GM23338 (cell line): ENCODE results near the gene CEACAM16. TPM values are rescaled to one million over a fixed set of nuclear protein-coding genes. Genes with fewer than 3 reads are reported as not detected.

Source experiments
- ATAC-seq: fragments of 200-7000 bp; cut with Tn5 transposase; 3 replicates; pipeline ENCODE4 v1.9.1; 2020
- DNase-seq: peaks from one replicate; pipeline ENCODE4 v3.0.0-alpha.2; 2015; ENCODE audit warnings: low spot score
- H2AFZ ChIP-seq: fragments of 200-600 bp; sonication (generic); 2 replicates; pipeline ENCODE4 v1.8.0; 2016; ENCODE audit warnings: antibody characterized with exemption, mild to moderate bottlenecking, moderate library complexity
- H3F3A ChIP-seq: fragments of 200-600 bp; sonication (generic); replicated peaks from 2 replicates; pipeline ENCODE4 v1.8.0; 2017; ENCODE audit warnings: antibody characterized with exemption, mixed run types, low read depth
- H3K27ac ChIP-seq: fragments of 200-600 bp; sonication (generic); 2 replicates; pipeline ENCODE4 v1.6.1; 2016; ENCODE audit warnings: low read depth
- H3K27me3 ChIP-seq: fragments of 200-600 bp; sonication (generic); 2 replicates; pipeline ENCODE4 v1.8.0; 2016; ENCODE audit warnings: mild to moderate bottlenecking, mixed run types, moderate library complexity; ENCODE audit not compliant: insufficient read depth
- H3K36me3 ChIP-seq: fragments of 200-600 bp; sonication (generic); 2 replicates; pipeline ENCODE4 v1.8.0; 2016; ENCODE audit warnings: mild to moderate bottlenecking; ENCODE audit not compliant: insufficient read depth
- H3K4me1 ChIP-seq: fragments of 200-600 bp; sonication (generic); 2 replicates; pipeline ENCODE4 v1.8.0; 2016; ENCODE audit warnings: mild to moderate bottlenecking, moderate library complexity; ENCODE audit not compliant: insufficient read depth
- H3K4me2 ChIP-seq: fragments of 200-600 bp; sonication (generic); 2 replicates; pipeline ENCODE4 v1.7.1; 2017; ENCODE audit warnings: mixed run types
- H3K4me3 ChIP-seq: fragments of 200-600 bp; sonication (generic); 2 replicates; pipeline ENCODE4 v1.6.1; 2016; ENCODE audit warnings: mixed run types
- H3K79me2 ChIP-seq: fragments of 200-600 bp; sonication (generic); replicated peaks from 2 replicates; pipeline ENCODE4 v1.8.0; 2017; ENCODE audit warnings: mild to moderate bottlenecking; ENCODE audit not compliant: insufficient read depth
- H3K9me2 ChIP-seq: fragments of 200-600 bp; sonication (generic); 2 replicates; pipeline ENCODE4 v1.8.0; 2017; ENCODE audit not compliant: insufficient read depth
- H4K20me1 ChIP-seq: fragments of 200-600 bp; sonication (generic); replicated peaks from 2 replicates; pipeline ENCODE4 v1.8.0; 2017; ENCODE audit warnings: mild to moderate bottlenecking; ENCODE audit not compliant: insufficient read depth
- H3K27ac Mint-ChIP-seq: 2 replicates; pipeline ENCODE4 v1.8.0; 2020; ENCODE audit warnings: inconsistent platforms, mild to moderate bottlenecking, moderate library complexity, mixed read lengths
- H3K27me3 Mint-ChIP-seq: 3 replicates; pipeline ENCODE4 v1.8.0; 2022; ENCODE audit warnings: low read depth, mild to moderate bottlenecking, moderate library complexity, mixed read lengths, inconsistent platforms; ENCODE audit not compliant: insufficient read depth, poor library complexity
- H3K36me3 Mint-ChIP-seq: 3 replicates; pipeline ENCODE4 v1.8.0; 2021; ENCODE audit warnings: low read depth, mild to moderate bottlenecking, inconsistent platforms, moderate library complexity, mixed read lengths
- H3K4me1 Mint-ChIP-seq: 3 replicates; pipeline ENCODE4 v1.8.0; 2020; ENCODE audit warnings: mild to moderate bottlenecking, inconsistent platforms, mixed read lengths
- H3K4me3 Mint-ChIP-seq: 3 replicates; pipeline ENCODE4 v1.8.0; 2021; ENCODE audit warnings: moderate library complexity, mild to moderate bottlenecking, inconsistent platforms, mixed read lengths
- H3K9me3 Mint-ChIP-seq: 3 replicates; pipeline ENCODE4 v1.8.0; 2020; ENCODE audit warnings: moderate library complexity, mild to moderate bottlenecking, inconsistent platforms, mixed read lengths
- CREB1 ChIP-seq: fragments of 250-450 bp; sonication (Bioruptor Pico); IDR thresholded peaks from 2 replicates; pipeline ENCODE4 v1.5.0; 2020; ENCODE audit warnings: low read depth, mild to moderate bottlenecking, moderate library complexity
- CTCF ChIP-seq, 2 experiments: fragments of 200-600 bp in 1 of 2; sonication (generic) in 1 of 2; conservative IDR thresholded peaks; 2 replicates each; pipeline versions ENCODE4 v1.5.1 to v1.6.1; 2016 to 2017; ENCODE audit warnings: antibody characterized with exemption in 2 of 2, low read depth in 2 of 2, mild to moderate bottlenecking in 2 of 2, moderate library complexity in 1 of 2
- EZH2 ChIP-seq: fragments of 200-600 bp; sonication (generic); IDR thresholded peaks from one replicate; pipeline ENCODE4 v1.8.0; 2017; ENCODE audit warnings: antibody characterized with exemption, mild to moderate bottlenecking, low read depth; ENCODE audit not compliant: unreplicated experiment
- EZH2phosphoT487 ChIP-seq: fragments of 200-600 bp; sonication (generic); IDR thresholded peaks from one replicate; pipeline ENCODE4 v1.8.1; 2018; ENCODE audit warnings: antibody characterized with exemption; ENCODE audit not compliant: unreplicated experiment
- NANOG ChIP-seq: IDR thresholded peaks from 2 replicates; pipeline ENCODE4 v1.6.1; 2016; ENCODE audit warnings: antibody characterized with exemption, borderline replicate concordance
- POLR2AphosphoS5 ChIP-seq: IDR thresholded peaks from 2 replicates; pipeline ENCODE4 v1.6.1; 2016; ENCODE audit warnings: antibody characterized with exemption, low read depth
- STAT1 ChIP-seq: IDR thresholded peaks from one replicate; pipeline ENCODE4 v1.6.1; 2016; ENCODE audit warnings: antibody characterized with exemption; ENCODE audit not compliant: unreplicated experiment
- ZNF114 ChIP-seq: fragments of 250-450 bp; sonication (Bioruptor Pico); IDR thresholded peaks from 2 replicates; pipeline ENCODE4 v1.5.0; 2020; ENCODE audit warnings: mild to moderate bottlenecking, moderate library complexity
- ZNF331 ChIP-seq: fragments of 250-450 bp; sonication (Bioruptor Pico); IDR thresholded peaks from 2 replicates; pipeline ENCODE4 v1.5.0; 2020; ENCODE audit warnings: low read depth, mild to moderate bottlenecking, moderate library complexity
- polyA plus RNA-seq: library from polyadenylated mRNA; unstranded; fragments of >200 nt; fragmentation: Nextera tagmentation; extraction: Ambion mirVana; gene quantifications from 2 replicates; pipeline ENCODE4 v1.2.1, GENCODE V29; 2016
- total RNA-seq: library from RNA; depleted of rRNA; stranded (reverse); fragments of >200 nt; shearing (Covaris generic); gene quantifications from 2 replicates; pipeline ENCODE4 v1.2.3, GENCODE V29; 2014
- TF ChIP-seq, protein P1 (sequence below): IDR thresholded peaks from one replicate; pipeline ENCODE4 v1.6.1; 2018; ENCODE audit warnings: antibody characterized with exemption; ENCODE audit not compliant: unreplicated experiment
- TF ChIP-seq, protein P2 (sequence below): IDR thresholded peaks from 2 replicates; pipeline ENCODE4 v1.6.1; 2016; ENCODE audit warnings: antibody characterized with exemption
- TF ChIP-seq, protein P3 (sequence below): fragments of 250-450 bp; sonication (Bioruptor Pico); IDR thresholded peaks from 2 replicates; pipeline ENCODE4 v1.5.0; 2020; ENCODE audit warnings: mild to moderate bottlenecking, moderate library complexity

CEACAM16 gene
- total and polyA plus RNA-seq, 2 experiments from 2014 or later = not detected

DNA sequence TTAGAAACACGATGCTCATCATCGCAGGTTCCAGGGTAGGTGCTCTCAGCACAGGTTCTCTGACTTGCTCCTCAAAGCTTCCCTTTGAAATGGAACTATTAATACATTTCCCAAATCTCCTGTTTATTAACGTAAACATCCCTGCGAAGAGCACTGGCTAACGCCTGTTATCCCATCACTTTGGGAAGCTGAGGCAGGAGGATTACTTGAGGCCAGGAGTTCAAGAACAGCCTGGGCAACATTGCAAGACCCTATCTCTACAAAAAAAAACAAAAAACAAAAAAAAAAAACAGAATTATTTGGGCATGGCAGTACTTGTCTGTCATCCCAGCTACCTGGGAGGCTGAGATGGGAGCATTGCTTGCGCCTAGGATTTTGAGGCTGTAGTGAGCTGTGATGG, 18.7 kb downstream of the CEACAM16 start (continued):
- TF ChIP-seq, protein P1, sequence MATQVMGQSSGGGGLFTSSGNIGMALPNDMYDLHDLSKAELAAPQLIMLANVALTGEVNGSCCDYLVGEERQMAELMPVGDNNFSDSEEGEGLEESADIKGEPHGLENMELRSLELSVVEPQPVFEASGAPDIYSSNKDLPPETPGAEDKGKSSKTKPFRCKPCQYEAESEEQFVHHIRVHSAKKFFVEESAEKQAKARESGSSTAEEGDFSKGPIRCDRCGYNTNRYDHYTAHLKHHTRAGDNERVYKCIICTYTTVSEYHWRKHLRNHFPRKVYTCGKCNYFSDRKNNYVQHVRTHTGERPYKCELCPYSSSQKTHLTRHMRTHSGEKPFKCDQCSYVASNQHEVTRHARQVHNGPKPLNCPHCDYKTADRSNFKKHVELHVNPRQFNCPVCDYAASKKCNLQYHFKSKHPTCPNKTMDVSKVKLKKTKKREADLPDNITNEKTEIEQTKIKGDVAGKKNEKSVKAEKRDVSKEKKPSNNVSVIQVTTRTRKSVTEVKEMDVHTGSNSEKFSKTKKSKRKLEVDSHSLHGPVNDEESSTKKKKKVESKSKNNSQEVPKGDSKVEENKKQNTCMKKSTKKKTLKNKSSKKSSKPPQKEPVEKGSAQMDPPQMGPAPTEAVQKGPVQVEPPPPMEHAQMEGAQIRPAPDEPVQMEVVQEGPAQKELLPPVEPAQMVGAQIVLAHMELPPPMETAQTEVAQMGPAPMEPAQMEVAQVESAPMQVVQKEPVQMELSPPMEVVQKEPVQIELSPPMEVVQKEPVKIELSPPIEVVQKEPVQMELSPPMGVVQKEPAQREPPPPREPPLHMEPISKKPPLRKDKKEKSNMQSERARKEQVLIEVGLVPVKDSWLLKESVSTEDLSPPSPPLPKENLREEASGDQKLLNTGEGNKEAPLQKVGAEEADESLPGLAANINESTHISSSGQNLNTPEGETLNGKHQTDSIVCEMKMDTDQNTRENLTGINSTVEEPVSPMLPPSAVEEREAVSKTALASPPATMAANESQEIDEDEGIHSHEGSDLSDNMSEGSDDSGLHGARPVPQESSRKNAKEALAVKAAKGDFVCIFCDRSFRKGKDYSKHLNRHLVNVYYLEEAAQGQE = no peak
- TF ChIP-seq CREB1 (CRISPR knock-in tag) (no peak), POLR2AphosphoS5 (no peak), CTCF (conservative IDR thresholded peaks at IDR 0.05; ENCODE audit: low read depth in 2 of 2) (no peak), EZH2 (no peak), EZH2phosphoT487 (no peak), NANOG (no peak), ZNF114 (CRISPR knock-in tag) (no peak), ZNF331 (CRISPR knock-in tag) (no peak), STAT1 (no peak)
- TF ChIP-seq, protein P2, sequence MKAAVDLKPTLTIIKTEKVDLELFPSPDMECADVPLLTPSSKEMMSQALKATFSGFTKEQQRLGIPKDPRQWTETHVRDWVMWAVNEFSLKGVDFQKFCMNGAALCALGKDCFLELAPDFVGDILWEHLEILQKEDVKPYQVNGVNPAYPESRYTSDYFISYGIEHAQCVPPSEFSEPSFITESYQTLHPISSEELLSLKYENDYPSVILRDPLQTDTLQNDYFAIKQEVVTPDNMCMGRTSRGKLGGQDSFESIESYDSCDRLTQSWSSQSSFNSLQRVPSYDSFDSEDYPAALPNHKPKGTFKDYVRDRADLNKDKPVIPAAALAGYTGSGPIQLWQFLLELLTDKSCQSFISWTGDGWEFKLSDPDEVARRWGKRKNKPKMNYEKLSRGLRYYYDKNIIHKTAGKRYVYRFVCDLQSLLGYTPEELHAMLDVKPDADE = no peak

DNA sequence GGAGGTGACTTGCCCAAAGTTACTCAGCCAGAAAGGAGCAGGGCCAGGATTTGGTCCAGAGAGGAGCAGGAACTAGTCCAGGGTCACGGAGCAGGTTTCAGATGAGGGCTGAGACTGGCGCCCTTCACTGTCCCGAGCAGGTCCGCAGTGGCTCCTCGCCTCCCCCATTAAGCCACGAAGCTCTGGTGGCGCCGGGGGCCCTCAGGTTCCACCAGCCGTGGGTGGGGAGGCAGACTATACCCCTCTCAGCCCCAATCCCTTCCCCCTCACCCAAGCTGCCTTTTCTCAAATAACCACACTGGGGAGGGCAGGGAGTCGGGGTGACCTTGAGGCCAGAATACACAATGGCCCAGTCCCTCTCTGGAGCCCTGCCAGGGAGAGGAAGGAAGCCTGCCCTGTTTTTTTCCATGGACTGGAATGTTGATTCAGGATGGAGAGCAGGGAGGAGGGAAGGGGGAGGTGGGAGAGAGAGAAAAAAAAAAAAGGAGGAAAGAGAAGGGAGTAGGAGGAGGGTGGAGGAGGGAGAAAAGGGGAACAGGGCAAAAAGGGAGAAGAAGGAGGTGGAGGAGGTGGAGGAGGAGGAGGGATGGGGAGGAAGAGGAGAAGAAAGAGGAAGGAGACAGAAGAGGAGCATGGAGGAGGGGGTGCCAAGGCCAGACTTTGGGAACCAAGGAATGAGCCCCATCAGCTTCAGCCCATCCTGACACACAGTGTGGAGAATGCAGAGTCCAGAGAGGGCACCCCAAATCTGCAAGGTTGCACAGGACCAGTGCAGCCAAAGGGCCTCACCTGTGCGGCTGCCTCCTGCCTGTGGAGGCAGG, 19.7 kb downstream of the CEACAM16 start:
- H3K4me2 ChIP-seq = peak overlapping the region; percentile 66
- H3F3A ChIP-seq = no peaks in the 10 kb centered on the region
- peak overlapping the region; percentile 52 for H3K4me3 Mint-ChIP-seq
- H3K79me2 ChIP-seq = no peaks in the 10 kb centered on the region
- peak overlapping the region; percentile 66; the same call in 1 of the 2 replicates for H2AFZ ChIP-seq
- peaks cover 21% of the 10 kb centered on the region for H3K9me3 Mint-ChIP-seq
- peak overlapping the region; percentile 93 for H3K27ac ChIP-seq
- H3K27ac Mint-ChIP-seq = peak overlapping the region; percentile 93
- H3K27me3 ChIP-seq = no peaks in the 10 kb centered on the region
- peak; percentile 85 for ATAC-seq
- peaks cover 19% of the 10 kb centered on the region for H3K36me3 Mint-ChIP-seq
- peaks cover 15% of the 10 kb centered on the region for H3K4me1 ChIP-seq
- H3K4me1 Mint-ChIP-seq = peaks cover 8% of the 10 kb centered on the region
- no peaks in the 10 kb centered on the region for H3K9me2 ChIP-seq
- peak; percentile 95 for DNase-seq
- H3K36me3 ChIP-seq = no peaks in the 10 kb centered on the region; the same call in 1 of the 2 replicates
- no peaks in the 10 kb centered on the region for H4K20me1 ChIP-seq
- peaks cover 16% of the 10 kb centered on the region for H3K27me3 Mint-ChIP-seq
- peak overlapping the region; percentile 43 for H3K4me3 ChIP-seq
- TF ChIP-seq, protein P3, sequence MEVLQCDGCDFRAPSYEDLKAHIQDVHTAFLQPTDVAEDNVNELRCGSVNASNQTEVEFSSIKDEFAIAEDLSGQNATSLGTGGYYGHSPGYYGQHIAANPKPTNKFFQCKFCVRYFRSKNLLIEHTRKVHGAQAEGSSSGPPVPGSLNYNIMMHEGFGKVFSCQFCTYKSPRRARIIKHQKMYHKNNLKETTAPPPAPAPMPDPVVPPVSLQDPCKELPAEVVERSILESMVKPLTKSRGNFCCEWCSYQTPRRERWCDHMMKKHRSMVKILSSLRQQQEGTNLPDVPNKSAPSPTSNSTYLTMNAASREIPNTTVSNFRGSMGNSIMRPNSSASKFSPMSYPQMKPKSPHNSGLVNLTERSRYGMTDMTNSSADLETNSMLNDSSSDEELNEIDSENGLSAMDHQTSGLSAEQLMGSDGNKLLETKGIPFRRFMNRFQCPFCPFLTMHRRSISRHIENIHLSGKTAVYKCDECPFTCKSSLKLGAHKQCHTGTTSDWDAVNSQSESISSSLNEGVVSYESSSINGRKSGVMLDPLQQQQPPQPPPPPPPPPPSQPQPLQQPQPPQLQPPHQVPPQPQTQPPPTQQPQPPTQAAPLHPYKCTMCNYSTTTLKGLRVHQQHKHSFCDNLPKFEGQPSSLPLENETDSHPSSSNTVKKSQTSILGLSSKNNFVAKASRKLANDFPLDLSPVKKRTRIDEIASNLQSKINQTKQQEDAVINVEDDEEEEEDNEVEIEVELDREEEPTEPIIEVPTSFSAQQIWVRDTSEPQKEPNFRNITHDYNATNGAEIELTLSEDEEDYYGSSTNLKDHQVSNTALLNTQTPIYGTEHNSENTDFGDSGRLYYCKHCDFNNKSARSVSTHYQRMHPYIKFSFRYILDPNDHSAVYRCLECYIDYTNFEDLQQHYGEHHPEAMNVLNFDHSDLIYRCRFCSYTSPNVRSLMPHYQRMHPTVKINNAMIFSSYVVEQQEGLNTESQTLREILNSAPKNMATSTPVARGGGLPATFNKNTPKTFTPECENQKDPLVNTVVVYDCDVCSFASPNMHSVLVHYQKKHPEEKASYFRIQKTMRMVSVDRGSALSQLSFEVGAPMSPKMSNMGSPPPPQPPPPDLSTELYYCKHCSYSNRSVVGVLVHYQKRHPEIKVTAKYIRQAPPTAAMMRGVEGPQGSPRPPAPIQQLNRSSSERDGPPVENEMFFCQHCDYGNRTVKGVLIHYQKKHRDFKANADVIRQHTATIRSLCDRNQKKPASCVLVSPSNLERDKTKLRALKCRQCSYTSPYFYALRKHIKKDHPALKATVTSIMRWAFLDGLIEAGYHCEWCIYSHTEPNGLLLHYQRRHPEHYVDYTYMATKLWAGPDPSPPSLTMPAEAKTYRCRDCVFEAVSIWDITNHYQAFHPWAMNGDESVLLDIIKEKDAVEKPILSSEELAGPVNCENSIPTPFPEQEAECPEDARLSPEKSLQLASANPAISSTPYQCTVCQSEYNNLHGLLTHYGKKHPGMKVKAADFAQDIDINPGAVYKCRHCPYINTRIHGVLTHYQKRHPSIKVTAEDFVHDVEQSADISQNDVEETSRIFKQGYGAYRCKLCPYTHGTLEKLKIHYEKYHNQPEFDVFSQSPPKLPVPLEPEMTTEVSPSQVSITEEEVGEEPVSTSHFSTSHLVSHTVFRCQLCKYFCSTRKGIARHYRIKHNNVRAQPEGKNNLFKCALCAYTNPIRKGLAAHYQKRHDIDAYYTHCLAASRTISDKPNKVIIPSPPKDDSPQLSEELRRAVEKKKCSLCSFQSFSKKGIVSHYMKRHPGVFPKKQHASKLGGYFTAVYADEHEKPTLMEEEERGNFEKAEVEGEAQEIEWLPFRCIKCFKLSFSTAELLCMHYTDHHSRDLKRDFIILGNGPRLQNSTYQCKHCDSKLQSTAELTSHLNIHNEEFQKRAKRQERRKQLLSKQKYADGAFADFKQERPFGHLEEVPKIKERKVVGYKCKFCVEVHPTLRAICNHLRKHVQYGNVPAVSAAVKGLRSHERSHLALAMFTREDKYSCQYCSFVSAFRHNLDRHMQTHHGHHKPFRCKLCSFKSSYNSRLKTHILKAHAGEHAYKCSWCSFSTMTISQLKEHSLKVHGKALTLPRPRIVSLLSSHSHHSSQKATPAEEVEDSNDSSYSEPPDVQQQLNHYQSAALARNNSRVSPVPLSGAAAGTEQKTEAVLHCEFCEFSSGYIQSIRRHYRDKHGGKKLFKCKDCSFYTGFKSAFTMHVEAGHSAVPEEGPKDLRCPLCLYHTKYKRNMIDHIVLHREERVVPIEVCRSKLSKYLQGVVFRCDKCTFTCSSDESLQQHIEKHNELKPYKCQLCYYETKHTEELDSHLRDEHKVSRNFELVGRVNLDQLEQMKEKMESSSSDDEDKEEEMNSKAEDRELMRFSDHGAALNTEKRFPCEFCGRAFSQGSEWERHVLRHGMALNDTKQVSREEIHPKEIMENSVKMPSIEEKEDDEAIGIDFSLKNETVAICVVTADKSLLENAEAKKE = no peak
- TF ChIP-seq EZH2 (no peak), NANOG (no peak)
